HG03064 (cell line): ENCODE results near the gene CCDC149.

Experiments used
- ATAC-seq: cut with Tn5 transposase; IDR thresholded peaks from one replicate; pipeline ENCODE4 v1.9.1; 2021; ENCODE audit warnings: low read depth; ENCODE audit not compliant: unreplicated experiment

CCDC149 gene

GRCh38 chr4:24845902-24846301 is 66.9 kb downstream of the CCDC149 start:
- ATAC-seq: no peak

- no peak for ATAC-seq
Measured at GRCh38 chr4:24845132-24845531, 67.7 kb downstream of the CCDC149 start.

GRCh38 chr4:24843096-24843495 is 69.7 kb downstream of the CCDC149 start:
- ATAC-seq: no peak

- no peak for ATAC-seq
Measured at GRCh38 chr4:24842356-24842755, 70.5 kb downstream of the CCDC149 start.

GRCh38 chr4:24840826-24841543 is 71.9 kb downstream of the CCDC149 start:
- no peak for ATAC-seq

GRCh38 chr4:24840362-24840761 is 72.5 kb downstream of the CCDC149 start:
- no peak for ATAC-seq

- ATAC-seq: no peak
Measured at GRCh38 chr4:24837781-24838180, 75.1 kb downstream of the CCDC149 start.

GRCh38 chr4:24837336-24837735 is 75.5 kb downstream of the CCDC149 start:
- ATAC-seq: no peak

- ATAC-seq: no peak
Measured at GRCh38 chr4:24836661-24837242, 76.1 kb downstream of the CCDC149 start.

GRCh38 chr4:24835696-24836095 is 77.1 kb downstream of the CCDC149 start:
- no peak for ATAC-seq

GRCh38 chr4:24831637-24832036 is 81.2 kb downstream of the CCDC149 start:
- ATAC-seq: no peak

- ATAC-seq: no peak
Measured at GRCh38 chr4:24824720-24825119, 88.1 kb downstream of the CCDC149 start.

- no peak for ATAC-seq
Measured at GRCh38 chr4:24820541-24820940, 92.3 kb downstream of the CCDC149 start.

GRCh38 chr4:24816797-24817196 is 96.0 kb downstream of the CCDC149 start:
- ATAC-seq: no peak

GRCh38 chr4:24813732-24814131 is 99.1 kb downstream of the CCDC149 start:
- no peak for ATAC-seq

- no peak for ATAC-seq
Measured at GRCh38 chr4:24810871-24811631, 101.8 kb downstream of the CCDC149 start.

- no peak for ATAC-seq
Measured at GRCh38 chr4:24809815-24810405, 102.9 kb downstream of the CCDC149 start.

- ATAC-seq: no peak
Measured at GRCh38 chr4:24809376-24809775, 103.5 kb downstream of the CCDC149 start.

GRCh38 chr4:24808955-24809354 is 103.9 kb downstream of the CCDC149 start:
- ATAC-seq: no peak

GRCh38 chr4:24808261-24808660 is 104.6 kb downstream of the CCDC149 start:
- ATAC-seq: no peak

GRCh38 chr4:24807611-24808010 is 105.2 kb downstream of the CCDC149 start:
- ATAC-seq: no peak
